ENCODE results near the gene MAP2K1.

DNA sequence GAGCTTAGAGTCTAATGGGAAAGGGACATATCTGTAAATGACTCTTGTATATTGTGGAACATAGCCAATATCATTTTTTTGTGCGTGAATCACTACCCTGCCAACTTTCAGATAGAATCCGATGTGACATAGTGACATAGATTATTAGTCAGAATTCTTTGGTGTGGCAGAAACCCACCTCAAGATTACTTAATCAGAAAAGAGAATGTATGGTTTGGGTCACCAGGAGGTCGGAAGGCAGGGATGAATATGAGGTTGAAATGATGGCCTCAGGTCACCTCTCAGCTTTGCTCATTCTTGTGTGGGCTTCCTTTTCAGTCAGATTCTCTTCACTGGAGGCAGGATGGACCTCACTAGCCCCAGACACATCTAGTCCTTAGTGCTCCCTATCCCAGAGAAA is 69.5 kb downstream of the MAP2K1 start:
- TF ChIP-seq CTCF (IDR thresholded peaks at IDR 0.05; ENCODE audit: low read length) (no peak), EZH2 (optimal IDR thresholded peaks at IDR 0.05; ENCODE audit: low read depth, low read length) (no peak)
